Head of caudate nucleus (tissue), 42 donors: ENCODE data around the gene C13orf46.

ENCODE experiments used
- DNase-seq, 42 donors: peaks; one replicate each; pipeline versions ENCODE4 v3.0.0 to v3.0.0-alpha.2; 2020 to 2021; ENCODE audit warnings: mixed read lengths in 7 of 42
- intact Hi-C: fragments of 100-400 bp; cut with DNase I; formaldehyde crosslinking; loops from one replicate; pipeline ENCODE4 v1.15.0; 2022

The C13orf46 gene

DNA sequence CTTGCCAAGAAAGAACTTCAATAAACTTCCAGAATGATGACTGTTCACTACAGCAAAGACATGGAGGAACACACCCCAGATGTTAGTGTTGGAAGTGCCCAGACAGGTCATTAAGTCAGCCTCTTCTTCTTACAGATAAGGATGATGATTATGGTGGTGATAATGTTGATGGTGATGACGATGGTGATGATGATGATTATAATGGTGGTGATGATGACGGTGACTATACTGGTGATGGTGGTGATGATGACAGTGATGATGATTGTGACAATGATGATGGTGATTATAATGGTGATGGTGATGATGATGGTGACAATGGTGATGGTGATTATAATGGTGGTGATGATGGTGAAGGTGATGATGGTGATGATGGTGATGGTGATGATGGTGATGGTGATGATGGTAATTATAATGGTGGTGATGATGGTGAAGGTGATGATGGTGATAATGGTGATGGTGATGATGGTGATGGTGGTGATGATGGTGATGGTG is 8.4 kb downstream of the C13orf46 start:
- no peak for DNase-seq
- intact Hi-C loops = no loop called here

DNA sequence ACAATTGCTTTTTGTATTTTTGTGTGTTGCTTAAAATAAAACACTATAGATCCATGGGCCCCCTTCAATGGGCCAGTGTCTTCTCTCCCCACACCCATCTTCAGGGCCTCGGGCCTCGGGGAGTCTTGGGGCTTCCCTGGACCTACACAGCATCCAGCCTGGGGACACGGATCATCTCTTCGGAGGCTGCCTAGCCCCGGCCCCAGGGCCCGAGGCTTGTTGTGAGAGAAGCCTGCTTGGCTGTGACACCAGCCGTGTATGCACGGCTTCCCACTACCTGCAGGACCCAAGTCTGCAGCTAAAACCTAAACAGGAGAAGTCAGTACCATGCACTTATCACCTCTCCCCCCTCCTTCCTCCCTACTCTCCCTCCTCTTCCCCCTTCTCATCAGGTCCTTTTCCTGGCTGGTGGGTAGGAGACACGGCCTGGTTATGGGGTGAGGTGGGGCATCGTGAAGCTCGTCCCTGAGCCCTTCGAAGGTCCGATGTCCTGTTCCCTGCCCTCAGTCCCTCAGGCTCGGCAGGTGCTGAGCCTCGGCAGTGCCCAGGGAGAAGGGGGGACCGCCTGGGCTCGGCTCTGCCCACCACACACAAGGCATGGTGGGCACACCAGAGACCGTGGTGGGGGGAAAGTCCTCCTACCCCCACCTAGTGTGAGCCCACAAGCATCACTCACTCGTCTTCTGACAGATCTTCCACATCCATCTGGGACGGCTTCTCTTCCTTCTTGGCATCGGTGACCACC is 9.5 kb downstream of the C13orf46 start:
- peak in 1 of 42 donors; percentile 2 for DNase-seq
- intact Hi-C loops = no loop called here

DNA sequence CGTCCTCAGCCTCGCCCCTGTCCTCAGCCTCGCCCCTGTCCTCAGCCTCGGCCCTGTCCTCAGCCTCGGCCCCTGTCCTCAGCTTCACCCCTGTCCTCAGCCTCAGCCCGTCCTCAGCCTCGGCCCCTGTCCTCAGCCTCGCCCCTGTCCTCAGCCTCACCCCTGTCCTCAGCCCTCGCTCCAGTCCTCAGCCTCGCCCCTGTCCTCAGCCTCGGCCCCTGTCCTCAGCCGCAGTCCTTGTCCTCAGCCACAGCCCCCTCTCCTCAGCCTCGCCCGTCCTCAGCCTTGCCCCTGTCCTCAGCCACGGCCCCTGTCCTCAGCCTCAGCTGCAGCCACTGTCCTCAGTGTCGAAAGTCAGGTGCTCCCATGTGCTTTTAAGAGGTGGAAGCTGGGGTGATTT is 10.5 kb downstream of the C13orf46 start:
- intact Hi-C loops = no loop called here
- peak in 1 of 42 donors; percentile 2 for DNase-seq

DNA sequence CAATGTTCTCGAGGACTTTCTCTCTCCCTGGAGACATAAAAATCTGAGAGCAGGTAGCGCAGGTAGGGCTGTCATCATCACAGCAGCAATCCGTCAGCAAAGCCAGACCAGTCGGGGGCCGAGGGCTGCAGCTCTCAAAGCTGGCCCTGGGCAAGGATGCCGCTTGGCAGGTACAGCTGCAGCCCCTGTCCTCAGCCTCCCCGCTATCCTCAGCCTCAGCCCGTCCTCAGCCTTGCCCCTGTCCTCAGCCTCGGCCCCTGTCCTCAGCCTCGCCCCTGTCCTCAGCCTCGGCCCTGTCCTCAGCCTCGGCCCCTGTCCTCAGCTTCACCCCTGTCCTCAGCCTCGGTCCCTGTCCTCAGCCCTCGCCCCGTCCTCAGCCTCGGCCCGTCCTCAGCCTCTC is 10.9 kb downstream of the C13orf46 start:
- no peak for DNase-seq
- intact Hi-C loops = no loop called here

DNA sequence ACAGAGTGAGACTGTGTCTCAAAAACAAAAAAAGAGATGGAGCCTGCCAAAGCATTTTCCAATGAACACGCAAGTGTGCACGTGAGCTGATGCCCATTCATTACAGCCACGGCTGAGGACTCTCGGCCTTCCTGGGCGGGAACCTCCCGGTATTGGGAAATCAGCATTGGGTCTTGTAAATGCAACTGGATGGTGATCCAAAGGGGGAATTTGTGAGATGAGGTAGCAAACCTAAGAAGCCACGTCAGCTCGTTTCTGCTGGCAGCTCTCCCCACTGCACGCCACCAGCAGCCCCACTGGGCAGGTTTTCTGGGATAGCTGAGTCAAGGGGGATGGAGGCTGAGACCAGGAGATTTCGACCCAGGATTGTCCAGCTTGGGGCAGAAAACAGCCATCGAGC is 11.5 kb downstream of the C13orf46 start:
- DNase-seq = peak in 1 of 42 donors; percentile 4
- intact Hi-C loops = no loop called here

DNA sequence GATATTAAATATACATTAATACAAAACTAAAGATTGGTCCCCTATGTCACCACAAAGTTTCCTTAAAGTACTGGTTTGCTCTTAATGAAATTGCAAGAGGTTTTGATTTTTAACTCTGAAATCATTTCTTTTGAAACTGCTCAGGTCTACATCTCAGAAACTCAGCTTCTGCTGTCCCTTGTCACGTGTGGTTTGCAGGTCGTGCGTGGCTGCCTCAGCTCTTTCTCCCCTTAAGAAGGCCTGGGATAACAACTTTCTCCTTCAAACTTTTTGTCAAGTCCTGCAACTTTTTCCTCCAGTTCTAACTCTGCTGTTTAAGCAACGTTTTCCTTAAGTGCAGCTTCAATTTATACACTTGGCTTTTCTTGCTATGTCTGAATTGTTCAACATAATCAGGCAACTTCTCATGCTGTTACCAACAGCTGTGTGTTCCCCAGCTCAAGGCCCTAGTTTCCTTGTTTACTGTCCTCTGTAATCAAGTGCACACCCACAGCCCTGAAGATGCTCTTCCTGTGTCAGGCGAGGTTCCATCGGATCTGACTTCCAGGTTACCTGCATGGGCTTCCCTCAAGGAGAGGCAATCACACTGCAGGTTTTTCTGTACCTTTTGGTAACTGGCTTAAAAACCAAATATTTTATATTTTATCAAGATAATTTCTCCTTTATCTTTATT is 13.5 kb downstream of the C13orf46 start:
- no peak for DNase-seq

DNA sequence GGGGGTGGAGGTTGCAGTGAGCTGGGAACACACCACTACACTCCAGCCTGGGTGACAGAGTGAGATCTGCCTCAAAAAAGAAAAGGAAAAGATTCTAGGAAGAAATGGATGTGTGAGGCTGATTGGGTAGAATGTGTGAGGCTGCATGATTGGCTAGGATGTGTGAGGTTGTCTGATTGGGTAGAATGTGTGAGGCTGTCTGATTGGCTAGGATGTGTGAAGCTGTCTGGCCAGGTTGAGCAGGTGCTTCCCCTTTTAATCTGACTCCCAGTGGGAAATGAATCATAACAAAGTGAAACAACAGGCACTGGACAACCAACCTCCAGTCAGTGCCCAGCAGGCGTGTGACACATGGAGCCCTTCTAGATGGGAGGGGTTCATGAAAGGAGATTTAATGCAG is 14.7 kb downstream of the C13orf46 start:
- intact Hi-C loops = no loop called here
- no peak for DNase-seq

More for the DNA sequence above, 13.5 kb downstream of the C13orf46 start:
- intact Hi-C loops = no loop called here

DNA sequence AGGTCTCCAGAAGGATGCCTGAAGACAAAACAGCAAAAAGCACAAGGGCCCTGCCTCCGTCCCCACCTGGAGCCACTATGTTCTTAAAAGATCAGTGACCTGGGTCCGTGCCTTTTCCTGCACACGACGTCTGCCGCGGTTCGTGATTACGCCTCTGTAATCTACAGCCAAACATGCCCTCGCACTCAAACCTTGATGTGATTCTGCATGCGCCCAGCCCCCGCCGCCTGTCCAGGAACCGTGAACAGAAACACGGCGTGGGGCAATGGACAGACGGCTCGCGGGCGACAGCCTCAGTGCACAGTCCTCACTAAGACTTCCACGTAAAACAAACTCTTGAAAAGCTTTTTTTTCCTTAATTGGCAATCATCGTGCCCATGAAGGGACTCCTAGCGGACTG is 15.5 kb downstream of the C13orf46 start:
- DNase-seq = no peak
- intact Hi-C loops = no loop called here

DNA sequence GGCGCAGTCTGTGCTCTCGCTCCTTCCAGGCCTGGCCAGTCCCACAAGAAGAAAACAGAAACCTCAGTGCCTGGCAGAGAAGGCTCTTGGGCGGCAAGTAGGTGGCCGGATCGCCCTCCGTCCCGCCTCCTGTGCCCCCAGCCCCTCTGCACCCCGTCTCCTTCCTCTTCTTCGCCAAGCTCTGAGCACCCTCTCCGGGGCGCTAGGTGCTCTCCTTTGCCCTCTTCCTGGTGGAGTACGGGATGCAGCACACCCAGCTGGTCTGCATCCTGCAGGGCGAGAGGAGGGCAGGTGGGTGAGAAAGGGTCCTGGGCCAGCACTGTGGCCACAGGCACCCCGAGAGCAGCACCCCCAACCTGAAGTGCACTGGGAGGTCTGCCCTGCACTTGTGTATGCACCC is 17.3 kb downstream of the C13orf46 start:
- intact Hi-C loops = no loop called here
- no peak for DNase-seq

DNA sequence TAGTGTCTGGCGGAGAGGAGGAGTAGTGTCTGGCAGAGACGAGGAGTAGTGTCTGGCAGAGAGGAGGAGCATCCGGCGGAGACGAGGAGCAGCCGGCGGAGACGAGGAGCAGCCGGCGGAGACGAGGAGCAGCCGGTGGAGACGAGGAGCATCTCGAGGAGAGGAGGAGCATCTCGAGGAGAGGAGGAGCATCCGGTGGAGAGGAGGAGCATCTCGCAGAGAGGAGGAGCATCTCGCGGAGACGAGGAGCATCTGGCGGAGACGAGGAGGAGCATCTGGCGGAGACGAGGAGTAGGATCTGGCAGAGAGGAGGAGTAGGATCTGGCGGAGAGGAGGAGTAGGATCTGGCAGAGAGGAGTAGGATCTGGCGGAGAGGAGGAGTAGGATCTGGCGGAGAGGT is 18.2 kb downstream of the C13orf46 start:
- intact Hi-C loops = no loop called here
- DNase-seq = no peak

DNA sequence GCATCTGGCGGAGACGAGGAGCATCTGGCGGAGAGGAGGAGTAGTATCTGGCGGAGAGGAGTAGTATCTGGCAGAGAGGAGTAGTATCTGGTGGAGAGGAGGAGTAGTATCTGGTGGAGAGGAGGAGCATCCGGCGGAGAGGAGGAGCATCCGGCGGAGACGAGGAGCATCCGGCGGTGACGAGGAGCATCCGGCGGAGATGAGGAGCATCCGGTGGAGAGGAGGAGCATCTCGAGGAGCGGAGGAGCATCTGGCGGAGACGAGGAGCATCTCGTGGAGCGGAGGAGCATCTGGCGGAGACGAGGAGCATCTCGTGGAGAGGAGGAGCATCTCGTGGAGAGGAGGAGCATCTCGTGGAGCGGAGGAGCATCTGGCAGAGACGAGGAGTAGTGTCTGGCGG is 18.6 kb downstream of the C13orf46 start:
- intact Hi-C loops = no loop called here
- no peak for DNase-seq

DNA sequence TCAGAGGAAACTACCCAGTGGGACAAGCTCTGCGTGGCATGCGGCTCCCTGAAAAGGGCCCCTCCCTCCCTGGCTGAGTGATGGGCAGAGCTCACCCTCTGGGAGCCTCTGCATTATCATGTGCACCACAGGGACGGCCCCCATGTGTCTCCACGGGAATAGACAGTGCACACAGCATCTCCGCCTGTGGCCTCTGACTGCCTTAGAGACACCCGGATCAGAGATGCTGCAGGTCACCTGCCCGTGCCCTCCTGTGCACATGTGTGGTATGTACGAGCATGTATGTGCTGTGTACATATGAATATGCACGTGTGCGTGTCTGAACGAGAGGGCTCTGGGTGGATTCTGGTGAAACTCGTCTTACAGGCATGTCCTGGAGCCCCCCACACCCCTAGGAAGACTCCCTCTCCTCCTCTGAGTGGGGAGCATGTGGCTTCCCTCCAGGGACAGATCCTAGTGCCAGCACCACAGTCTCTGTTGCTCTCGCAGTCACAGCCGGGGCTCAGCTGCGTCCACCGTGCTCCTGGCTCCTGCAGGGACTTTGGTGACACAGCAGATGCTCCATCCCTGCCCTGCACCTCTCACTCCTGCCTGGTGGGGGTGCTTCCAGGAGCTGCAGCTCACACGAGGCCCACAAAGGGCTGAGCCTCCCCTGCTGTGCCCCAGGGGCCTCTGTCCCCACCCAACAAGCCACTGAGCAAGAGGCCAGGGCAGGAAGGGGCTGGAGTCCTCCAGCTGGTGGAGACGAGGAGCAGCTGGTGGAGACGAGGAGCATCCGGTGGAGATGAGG is 19.6 kb downstream of the C13orf46 start:
- intact Hi-C loops = no loop called here
- no peak for DNase-seq

DNA sequence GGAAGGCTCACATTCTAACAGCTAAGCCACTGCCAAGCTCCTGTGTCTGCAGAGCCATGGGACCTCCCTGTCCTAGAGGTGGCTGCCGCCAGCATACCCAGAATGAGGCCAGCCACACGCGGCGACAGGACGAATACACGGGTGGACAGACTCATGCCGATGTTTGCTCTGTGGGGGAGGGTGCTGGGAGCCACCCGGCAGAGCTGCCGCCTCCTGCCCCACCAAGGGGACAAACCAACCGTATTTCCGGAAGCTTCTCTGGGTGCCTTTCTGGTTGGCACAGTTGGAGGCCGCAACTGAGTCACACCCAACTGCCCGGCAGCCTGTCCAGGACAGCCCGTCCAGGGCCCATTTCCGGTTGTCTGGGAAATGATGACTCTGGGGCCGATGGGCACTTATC is 20.3 kb downstream of the C13orf46 start:
- no peak for DNase-seq
- intact Hi-C loops = no loop called here

DNA sequence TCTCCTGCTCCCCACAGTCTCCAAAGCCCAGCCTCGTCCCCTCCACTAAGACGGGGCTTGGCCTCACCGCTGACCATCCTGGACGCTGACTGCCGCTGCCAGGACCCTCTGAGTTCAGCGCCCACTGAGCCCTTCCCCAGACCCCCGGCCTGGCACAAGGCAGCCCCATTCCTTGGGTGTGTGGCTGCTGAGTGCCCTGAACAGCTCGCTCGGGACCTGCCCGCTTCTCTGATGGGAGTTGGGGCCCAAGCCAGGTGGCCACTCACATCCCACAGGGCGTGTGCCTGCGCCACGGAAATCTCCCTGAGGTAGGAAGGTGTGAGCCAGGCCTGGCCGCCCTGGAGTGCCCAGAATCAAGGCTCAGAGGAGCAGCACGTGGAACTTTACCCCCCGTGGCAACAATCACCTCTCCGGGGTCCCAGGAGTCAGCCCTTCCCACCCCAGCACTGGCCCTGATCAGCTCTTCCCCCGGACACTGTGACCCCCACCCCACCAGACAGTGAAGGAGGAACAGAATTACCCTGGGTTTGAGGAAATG is 20.8 kb downstream of the C13orf46 start:
- intact Hi-C loops = no loop called here
- no peak for DNase-seq

DNA sequence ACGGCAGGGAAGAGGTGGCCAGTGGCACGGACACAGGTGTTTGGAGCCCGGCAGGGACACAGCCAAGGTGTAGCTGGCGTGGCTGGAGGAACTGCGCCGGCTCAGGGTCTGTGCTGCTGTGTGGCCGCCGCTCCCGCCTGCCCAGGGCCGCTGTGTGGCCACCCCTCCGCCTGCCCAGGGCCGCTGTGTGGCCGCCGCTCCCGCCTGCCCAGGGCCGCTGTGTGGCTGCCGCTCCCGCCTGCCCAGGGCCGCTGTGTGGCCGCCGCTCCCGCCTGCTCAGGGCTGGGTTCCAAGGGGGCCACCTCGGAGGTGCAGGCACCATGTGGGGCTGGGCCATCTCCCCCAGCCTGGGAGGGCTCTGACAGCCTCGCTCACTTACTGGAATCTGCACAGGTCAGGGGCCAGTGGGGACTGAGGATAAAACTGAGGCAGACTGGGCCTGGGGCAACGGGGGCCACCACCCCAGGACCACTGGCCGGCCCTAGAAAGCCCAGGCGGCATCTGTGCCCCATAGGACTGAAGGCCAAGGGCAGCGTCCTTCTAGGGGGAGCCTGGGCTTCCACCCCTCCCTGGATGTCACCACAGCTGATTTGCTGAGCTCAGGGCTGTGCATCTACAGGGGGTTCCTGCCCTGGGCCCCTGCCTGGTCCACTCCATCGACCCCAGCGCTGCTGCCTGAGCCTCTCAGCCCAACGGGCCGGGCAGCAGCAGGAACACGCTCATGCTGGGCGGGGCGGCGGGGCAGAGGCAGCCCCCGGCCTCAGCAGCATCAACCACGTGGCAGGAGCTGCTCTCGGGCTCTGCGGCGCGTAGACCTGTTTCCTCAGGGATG is 21.5 kb downstream of the C13orf46 start:
- intact Hi-C loops = no loop called here
- no peak for DNase-seq

DNA sequence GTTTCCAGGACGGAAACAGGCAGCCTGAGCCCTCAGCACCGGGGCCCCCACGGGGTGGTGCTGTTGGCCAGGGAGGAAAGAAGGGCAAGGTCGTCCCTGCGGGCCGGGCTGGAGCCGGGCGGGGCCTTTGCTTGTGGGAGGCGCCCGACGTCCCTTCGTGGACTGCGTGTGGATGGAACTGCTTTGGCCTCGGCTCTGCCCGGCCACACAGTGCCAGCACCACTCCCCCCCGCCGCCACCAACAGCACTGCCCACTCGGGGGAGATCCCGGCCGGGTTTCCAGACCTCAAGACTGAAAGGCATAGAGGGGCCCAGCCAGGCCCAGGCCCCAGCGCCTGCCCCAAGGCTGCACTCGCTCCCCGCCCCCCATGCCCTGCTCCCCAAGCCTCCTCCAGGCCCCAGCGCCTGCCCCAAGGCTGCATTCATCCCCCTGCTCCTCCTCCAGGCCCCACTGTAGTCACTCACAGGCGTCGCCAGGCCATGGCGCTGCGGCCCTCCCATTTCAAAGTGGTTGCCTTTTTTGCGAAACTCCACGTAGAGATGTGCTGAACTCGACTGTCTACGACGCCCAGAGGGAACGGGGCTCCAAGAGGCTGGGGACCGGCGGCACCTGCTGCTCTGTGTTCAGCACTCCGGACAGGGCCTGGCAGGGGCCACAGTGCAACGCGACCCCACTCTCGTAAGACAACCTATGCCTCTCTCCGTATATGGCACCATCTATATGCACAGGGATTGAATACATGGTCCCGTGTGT is 22.5 kb downstream of the C13orf46 start:
- intact Hi-C loops = loop anchor here (2.0 kb wide), 1 partner anchor 275 kb away; no protein-coding TSS in a partner anchor
- DNase-seq = peak; percentile 50 to 88 (median 80)

DNA sequence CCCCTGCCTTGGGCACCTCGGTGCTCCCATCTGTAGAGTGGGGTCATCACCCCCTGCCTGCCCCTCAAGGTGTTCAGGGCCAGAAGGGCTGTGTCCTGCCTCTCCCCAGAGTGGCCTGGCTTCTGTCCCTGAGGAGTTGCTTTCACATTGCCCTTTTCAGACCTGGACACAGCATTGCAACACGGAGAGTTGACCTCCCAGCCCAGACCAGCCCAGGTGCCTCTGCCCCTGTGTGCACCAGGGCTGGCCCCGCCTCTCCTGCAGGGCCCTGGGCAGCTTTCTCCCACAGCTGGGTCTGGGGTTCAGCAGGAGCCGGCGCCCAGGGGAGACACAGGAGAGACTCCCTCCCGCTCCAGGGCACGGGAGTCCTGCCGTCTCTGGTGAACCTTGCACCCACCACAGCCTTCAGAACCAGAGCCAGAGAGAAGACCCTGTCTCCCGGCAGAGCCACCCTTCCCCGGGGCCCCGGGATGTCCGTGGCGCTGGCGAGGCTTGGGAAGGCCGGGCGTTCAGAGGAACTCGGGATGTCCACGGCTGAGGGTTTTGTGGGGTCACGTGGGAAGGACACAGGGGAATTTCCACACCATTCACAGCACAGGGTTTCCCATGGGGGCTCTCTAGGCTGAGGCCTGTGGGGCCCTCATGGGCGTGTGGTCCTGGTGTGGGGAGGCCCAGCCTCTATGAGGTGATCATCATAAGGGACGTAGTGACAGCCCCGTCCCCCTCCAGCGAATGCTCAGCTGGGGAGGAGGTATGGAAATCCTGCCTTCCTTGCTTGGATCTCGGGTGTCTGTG is 23.2 kb downstream of the C13orf46 start:
- intact Hi-C loops = loop anchor here (2.0 kb wide), 1 partner anchor 276 kb away; no protein-coding TSS in a partner anchor
- DNase-seq = no peak
